Mesothelial cell of epicardium (in vitro differentiated cells): ENCODE measurements around the gene TLE3. TPM values are rescaled to one million over a fixed set of nuclear protein-coding genes. Genes with fewer than 3 reads are reported as not detected.

Source experiments
- DNase-seq, 2 experiments: peaks; one replicate each; pipeline ENCODE4 v3.0.0; 2021; ENCODE audit warnings: low spot score in 2 of 2; ENCODE audit not compliant: unreplicated experiment in 2 of 2
- H3K27ac Mint-ChIP-seq: 2 replicates; pipeline ENCODE4 v1.8.0; 2021; ENCODE audit warnings: mixed read lengths
- H3K27me3 Mint-ChIP-seq: 2 replicates; pipeline ENCODE4 v1.8.0; 2021; ENCODE audit warnings: low read depth, mixed read lengths
- H3K36me3 Mint-ChIP-seq: 2 replicates; pipeline ENCODE4 v1.8.0; 2021; ENCODE audit warnings: mixed read lengths
- H3K4me1 Mint-ChIP-seq: 2 replicates; pipeline ENCODE4 v1.8.0; 2021; ENCODE audit warnings: mixed read lengths
- H3K4me3 Mint-ChIP-seq: 2 replicates; pipeline ENCODE4 v1.8.0; 2021; ENCODE audit warnings: mild to moderate bottlenecking, moderate library complexity, mixed read lengths
- H3K9me3 Mint-ChIP-seq: 2 replicates; pipeline ENCODE4 v1.8.0; 2021; ENCODE audit warnings: mixed read lengths
- total RNA-seq: library from RNA; stranded (reverse); gene quantifications from 3 replicates; pipeline ENCODE4 v1.2.1, GENCODE V29; 2021
- TF ChIP-seq, protein P1 (sequence below): fragments of 200-600 bp; sonication (generic); IDR thresholded peaks from one replicate; pipeline ENCODE4 v1.5.0; 2021; ENCODE audit warnings: antibody characterized with exemption; ENCODE audit not compliant: unreplicated experiment

Gene TLE3
- total RNA-seq, 1 donor from 2014 or later = 165 TPM

DNA sequence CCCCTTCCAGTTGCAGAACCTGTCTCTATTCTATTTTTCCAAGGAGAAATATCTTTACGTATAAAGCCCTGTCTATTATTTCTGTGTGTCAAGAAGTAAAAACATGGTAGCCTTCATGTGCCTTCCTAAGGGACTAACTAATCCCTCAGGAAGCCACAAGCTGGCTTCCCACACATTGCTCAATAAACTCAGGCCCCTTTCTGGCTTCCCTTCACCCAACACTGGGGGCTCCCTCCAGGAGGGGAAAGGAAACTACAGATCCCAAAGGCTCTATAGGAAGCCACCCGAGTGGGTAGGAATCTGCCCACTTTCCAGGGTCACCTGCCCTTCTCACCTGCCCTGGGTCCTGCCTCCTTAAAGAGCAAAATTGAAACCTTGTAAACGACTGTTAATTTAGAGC lies 4.6 kb downstream of the TLE3 start:
- no peaks in the 10 kb centered on the region for H3K9me3 Mint-ChIP-seq
- peaks cover 14% of the 10 kb centered on the region for H3K36me3 Mint-ChIP-seq
- TF ChIP-seq, protein P1, sequence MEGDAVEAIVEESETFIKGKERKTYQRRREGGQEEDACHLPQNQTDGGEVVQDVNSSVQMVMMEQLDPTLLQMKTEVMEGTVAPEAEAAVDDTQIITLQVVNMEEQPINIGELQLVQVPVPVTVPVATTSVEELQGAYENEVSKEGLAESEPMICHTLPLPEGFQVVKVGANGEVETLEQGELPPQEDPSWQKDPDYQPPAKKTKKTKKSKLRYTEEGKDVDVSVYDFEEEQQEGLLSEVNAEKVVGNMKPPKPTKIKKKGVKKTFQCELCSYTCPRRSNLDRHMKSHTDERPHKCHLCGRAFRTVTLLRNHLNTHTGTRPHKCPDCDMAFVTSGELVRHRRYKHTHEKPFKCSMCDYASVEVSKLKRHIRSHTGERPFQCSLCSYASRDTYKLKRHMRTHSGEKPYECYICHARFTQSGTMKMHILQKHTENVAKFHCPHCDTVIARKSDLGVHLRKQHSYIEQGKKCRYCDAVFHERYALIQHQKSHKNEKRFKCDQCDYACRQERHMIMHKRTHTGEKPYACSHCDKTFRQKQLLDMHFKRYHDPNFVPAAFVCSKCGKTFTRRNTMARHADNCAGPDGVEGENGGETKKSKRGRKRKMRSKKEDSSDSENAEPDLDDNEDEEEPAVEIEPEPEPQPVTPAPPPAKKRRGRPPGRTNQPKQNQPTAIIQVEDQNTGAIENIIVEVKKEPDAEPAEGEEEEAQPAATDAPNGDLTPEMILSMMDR = no peak
- H3K4me3 Mint-ChIP-seq = peak overlapping the region; percentile 99
- H3K27me3 Mint-ChIP-seq = no peaks in the 10 kb centered on the region
- peak overlapping the region; percentile 4 for H3K27ac Mint-ChIP-seq
- peaks cover 68% of the 10 kb centered on the region for H3K4me1 Mint-ChIP-seq
- no peak for DNase-seq

- peak overlapping the region; percentile 99 for H3K4me3 Mint-ChIP-seq
These were observed 5.2 kb downstream of the TLE3 start for GRCh38 chr15:70092464-70093027.

DNA sequence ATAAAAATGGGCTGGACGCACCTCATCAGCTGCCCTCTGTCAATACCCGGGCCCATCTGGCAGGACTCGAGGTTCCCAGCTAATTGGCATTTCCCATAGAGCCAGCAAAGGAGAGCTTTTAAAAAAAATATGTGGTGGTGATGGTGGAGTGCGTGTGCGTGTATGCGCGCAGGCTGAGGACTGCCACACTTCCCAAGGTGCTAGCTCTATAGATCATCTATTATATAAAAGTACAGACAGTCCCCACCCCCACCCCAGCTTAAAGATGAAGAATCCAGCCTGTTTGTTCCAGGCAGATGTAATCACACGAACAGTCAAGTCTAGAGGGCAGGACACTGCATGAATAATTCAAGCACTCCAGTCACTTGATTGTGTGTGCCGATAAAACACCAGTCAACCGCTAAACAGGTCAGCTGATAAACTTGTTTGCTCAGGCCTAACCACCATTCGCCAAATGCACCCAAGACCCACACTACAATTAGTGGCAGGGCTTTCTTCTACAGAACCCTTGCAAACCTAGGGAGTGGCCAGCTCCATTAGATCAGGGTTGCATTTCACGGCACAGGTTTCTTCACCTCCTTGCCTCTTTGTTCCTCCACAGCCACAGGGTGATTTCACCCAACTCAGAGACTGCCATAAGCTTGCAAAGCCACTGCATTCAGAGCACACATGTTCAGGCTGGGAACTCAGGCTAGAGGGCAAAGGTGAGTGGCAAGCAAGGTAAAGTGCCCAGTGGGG lies 5.8 kb downstream of the TLE3 start:
- H3K27ac Mint-ChIP-seq = no peak overlapping the region
- peak overlapping the region; percentile 99 for H3K4me3 Mint-ChIP-seq
- no peaks in the 10 kb centered on the region for H3K9me3 Mint-ChIP-seq
- DNase-seq = no peak
- peaks cover 21% of the 10 kb centered on the region for H3K36me3 Mint-ChIP-seq
- TF ChIP-seq, protein P1 = no peak
- no peaks in the 10 kb centered on the region for H3K27me3 Mint-ChIP-seq
- H3K4me1 Mint-ChIP-seq = peaks cover 76% of the 10 kb centered on the region

More at GRCh38 chr15:70092464-70093027, 5.2 kb downstream of the TLE3 start:
- no peak for DNase-seq
- Mint-ChIP-seq H3K9me3 (no peaks in the 10 kb centered on the region), H3K27ac (peak overlapping the region; percentile 4), H3K4me1 (peaks cover 71% of the 10 kb centered on the region), H3K27me3 (no peaks in the 10 kb centered on the region), H3K36me3 (peaks cover 14% of the 10 kb centered on the region)
- TF ChIP-seq, protein P1 = no peak

GRCh38 chr15:70090436-70091296 lies 7.1 kb downstream of the TLE3 start:
- H3K9me3 Mint-ChIP-seq = no peaks in the 10 kb centered on the region
- peaks cover 31% of the 10 kb centered on the region for H3K36me3 Mint-ChIP-seq
- no peak overlapping the region for H3K4me3 Mint-ChIP-seq
- H3K27me3 Mint-ChIP-seq = no peaks in the 10 kb centered on the region
- TF ChIP-seq, protein P1 = no peak
- H3K27ac Mint-ChIP-seq = no peak overlapping the region
- no peak for DNase-seq
- peaks cover 80% of the 10 kb centered on the region for H3K4me1 Mint-ChIP-seq

DNA sequence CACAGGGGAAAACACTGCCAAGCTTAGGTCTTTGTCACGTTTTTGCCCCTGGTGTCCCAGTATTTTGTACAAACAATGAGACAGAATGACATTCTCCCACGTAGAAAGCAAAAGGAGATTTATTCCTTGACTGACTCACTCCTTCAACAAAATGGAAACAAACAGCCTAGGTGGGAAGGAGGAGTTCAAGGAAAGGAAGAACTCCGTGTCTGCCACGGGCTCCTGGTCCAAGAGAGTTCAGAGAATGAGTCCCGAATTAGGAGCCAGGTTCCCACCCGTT lies 8.1 kb downstream of the TLE3 start:
- peak overlapping the region; percentile 47 for H3K4me3 Mint-ChIP-seq
- H3K9me3 Mint-ChIP-seq = no peaks in the 10 kb centered on the region
- H3K27me3 Mint-ChIP-seq = no peaks in the 10 kb centered on the region
- no peak for DNase-seq
- no peak overlapping the region for H3K27ac Mint-ChIP-seq
- TF ChIP-seq, protein P1 = no peak
- peaks cover 38% of the 10 kb centered on the region for H3K36me3 Mint-ChIP-seq
- peaks cover 74% of the 10 kb centered on the region for H3K4me1 Mint-ChIP-seq
